Lower leg skin (tissue), 3 donors: Measurements from ENCODE around the gene MTERF2.

Source experiments
- POLR2A ChIP-seq, 2 donors: fragments of 450-650 bp; IDR thresholded peaks; one replicate each; pipeline ENCODE4 v1.6.1; 2016 to 2017; ENCODE audit warnings: antibody characterized with exemption in 2 of 2, mild to moderate bottlenecking in 1 of 2, moderate library complexity in 1 of 2
- TF ChIP-seq, protein P1 (sequence below), 3 donors: fragments of 450-650 bp; IDR thresholded peaks; one replicate each; pipeline ENCODE4 v1.5.1; 2016; ENCODE audit warnings: antibody characterized with exemption in 3 of 3, mild to moderate bottlenecking in 3 of 3, moderate library complexity in 2 of 3

DNA sequence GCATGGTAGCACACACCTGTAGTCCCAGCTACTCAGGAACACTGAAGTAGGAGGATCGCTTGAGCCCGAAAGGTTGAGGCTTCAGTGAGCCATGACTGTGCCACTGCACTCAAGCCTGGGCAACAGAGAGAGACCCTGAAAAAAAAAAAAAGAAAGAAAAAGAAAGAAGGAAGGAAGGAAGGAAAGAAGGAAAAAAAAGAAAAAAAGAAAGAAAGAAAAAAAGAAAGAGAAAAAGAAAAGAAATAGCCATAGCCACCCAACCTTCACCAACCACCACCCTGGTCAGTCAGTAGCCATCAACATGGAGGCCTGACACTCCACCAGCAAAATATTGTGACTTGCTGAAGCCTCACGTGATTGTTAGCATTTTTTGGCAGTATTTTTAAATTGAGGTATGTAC is 52.7 kb downstream of the MTERF2 start:
- TF ChIP-seq, protein P1, sequence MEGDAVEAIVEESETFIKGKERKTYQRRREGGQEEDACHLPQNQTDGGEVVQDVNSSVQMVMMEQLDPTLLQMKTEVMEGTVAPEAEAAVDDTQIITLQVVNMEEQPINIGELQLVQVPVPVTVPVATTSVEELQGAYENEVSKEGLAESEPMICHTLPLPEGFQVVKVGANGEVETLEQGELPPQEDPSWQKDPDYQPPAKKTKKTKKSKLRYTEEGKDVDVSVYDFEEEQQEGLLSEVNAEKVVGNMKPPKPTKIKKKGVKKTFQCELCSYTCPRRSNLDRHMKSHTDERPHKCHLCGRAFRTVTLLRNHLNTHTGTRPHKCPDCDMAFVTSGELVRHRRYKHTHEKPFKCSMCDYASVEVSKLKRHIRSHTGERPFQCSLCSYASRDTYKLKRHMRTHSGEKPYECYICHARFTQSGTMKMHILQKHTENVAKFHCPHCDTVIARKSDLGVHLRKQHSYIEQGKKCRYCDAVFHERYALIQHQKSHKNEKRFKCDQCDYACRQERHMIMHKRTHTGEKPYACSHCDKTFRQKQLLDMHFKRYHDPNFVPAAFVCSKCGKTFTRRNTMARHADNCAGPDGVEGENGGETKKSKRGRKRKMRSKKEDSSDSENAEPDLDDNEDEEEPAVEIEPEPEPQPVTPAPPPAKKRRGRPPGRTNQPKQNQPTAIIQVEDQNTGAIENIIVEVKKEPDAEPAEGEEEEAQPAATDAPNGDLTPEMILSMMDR (IDR thresholded peaks at IDR 0.05) = no peak
- no peak for TF ChIP-seq POLR2A (IDR thresholded peaks at IDR 0.05)
